SU-DHL-6 (cell line): Measurements from ENCODE around the gene DSTN.

Source experiments
- EZH2phosphoT487 ChIP-seq: fragments of 200-600 bp; sonication (generic), shearing (Covaris generic); conservative IDR thresholded peaks from 2 replicates; pipeline ENCODE4 v1.6.1; 2018; ENCODE audit warnings: mild to moderate bottlenecking, antibody characterized with exemption, low read length, moderate library complexity, mixed read lengths
- TF ChIP-seq, protein P1 (sequence below): fragments of 200-600 bp; sonication (generic); IDR thresholded peaks from one replicate; pipeline ENCODE4 v1.5.1; 2017; ENCODE audit warnings: antibody characterized with exemption, mild to moderate bottlenecking, low read length, moderate library complexity; ENCODE audit not compliant: insufficient read depth, poor library complexity, severe bottlenecking

DNA sequence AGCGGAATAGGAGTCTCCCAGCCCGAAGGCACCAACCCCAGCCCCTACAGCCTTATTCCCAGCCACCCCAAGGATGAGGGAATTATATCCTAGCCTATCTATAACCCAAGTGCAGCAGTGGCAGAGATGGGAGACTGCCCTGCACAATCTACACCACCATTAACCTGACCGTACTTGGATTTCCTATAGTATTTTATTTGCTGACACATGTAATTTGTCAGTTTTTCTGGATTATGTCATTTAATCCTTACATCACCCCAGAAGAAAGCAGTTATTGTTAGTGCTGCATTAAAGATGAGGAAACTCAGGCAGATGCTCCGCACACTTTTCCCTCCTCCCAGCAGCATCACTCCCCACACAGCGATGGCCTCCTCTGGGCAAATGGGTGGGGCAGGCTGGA is 44.7 kb upstream of the DSTN start:
- TF ChIP-seq, protein P1, sequence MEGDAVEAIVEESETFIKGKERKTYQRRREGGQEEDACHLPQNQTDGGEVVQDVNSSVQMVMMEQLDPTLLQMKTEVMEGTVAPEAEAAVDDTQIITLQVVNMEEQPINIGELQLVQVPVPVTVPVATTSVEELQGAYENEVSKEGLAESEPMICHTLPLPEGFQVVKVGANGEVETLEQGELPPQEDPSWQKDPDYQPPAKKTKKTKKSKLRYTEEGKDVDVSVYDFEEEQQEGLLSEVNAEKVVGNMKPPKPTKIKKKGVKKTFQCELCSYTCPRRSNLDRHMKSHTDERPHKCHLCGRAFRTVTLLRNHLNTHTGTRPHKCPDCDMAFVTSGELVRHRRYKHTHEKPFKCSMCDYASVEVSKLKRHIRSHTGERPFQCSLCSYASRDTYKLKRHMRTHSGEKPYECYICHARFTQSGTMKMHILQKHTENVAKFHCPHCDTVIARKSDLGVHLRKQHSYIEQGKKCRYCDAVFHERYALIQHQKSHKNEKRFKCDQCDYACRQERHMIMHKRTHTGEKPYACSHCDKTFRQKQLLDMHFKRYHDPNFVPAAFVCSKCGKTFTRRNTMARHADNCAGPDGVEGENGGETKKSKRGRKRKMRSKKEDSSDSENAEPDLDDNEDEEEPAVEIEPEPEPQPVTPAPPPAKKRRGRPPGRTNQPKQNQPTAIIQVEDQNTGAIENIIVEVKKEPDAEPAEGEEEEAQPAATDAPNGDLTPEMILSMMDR: no peak
- no peak for TF ChIP-seq EZH2phosphoT487
